ENCODE measurements around the gene TNF.

TNF gene

DNA sequence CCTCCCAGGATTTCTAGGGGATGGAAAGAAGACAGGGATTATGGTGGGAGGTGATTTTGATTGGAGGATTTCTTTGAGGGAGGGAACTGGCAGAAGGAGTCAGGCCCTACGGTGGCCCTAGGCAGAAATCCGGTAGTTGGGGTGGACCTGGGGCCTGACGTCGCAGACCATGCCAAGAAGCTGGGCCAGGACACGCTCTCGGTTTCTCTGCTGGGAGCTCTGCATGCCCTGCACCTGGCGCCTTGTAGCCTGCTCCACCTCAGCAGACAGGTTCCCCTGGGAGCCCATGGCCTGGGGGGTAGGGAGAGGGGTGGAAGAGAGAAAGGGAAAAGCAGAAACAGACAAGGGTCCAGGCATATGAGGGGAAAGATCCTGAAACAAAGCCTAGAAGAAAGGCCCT is 30.1 kb upstream of the TNF start:
- no peak for DNase-seq

- DNase-seq, result peak; percentile 54 to 85
Measured at GRCh38 chr6:31546339-31546957, 28.9 kb upstream of the TNF start, which contains the start of gene ATP6V1G2. TSS of gene ATP6V1G2 (minus strand) at chr6:31546608. CDS start at chr6:31546559, 49 bp downstream.

- peak; percentile 93 to 94 for DNase-seq
Measured at GRCh38 chr6:31546958-31547726, 28.2 kb upstream of the TNF start, which contains the start of gene NFKBIL1. TSS of gene NFKBIL1 (plus strand) at chr6:31547608. CDS start at chr6:31547695, 87 bp downstream.

- DNase-seq, result peak; percentile 34 to 60
Measured at GRCh38 chr6:31547727-31548543, 27.4 kb upstream of the TNF start.

DNA sequence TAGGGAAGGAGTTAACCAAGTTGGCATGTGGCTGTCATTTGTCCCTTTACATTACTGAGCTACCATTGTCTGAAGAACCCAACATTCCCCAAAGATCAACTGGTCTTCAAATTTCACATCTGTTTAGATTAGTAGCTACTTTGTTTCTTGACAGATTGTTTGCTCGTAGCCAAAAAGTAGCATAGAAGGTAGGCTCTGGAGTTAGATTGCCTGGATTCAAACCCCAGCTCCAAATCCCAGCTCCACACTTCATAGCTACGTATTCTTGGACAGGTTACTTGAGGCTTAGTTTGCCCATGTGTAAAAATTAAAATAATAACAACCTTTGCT is 26.9 kb upstream of the TNF start:
- DNase-seq, result no peak

- peak; percentile 85 to 89 for DNase-seq
Measured at GRCh38 chr6:31551371-31551770, 24.0 kb upstream of the TNF start.

DNA sequence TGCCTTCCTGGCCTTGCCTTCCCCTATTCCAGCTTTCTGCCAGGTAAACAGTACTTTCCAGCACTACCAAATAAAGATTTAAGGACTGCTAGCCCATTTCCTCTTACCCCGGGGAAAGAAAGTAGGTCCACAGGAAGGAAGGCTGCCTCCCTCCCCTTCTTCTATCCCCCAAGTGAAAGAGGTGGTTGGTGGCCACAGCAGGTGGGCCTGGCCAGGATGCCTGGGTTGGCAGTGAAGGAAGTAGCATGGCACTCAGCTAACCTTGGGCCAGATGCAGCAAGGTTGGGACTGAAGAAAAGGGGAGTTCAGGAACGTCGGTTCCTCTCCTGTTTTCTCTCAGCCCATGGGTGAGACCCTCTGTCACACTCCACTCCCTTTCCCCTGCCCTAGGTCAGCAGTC is 19.1 kb upstream of the TNF start:
- DNase-seq, result no peak

DNA sequence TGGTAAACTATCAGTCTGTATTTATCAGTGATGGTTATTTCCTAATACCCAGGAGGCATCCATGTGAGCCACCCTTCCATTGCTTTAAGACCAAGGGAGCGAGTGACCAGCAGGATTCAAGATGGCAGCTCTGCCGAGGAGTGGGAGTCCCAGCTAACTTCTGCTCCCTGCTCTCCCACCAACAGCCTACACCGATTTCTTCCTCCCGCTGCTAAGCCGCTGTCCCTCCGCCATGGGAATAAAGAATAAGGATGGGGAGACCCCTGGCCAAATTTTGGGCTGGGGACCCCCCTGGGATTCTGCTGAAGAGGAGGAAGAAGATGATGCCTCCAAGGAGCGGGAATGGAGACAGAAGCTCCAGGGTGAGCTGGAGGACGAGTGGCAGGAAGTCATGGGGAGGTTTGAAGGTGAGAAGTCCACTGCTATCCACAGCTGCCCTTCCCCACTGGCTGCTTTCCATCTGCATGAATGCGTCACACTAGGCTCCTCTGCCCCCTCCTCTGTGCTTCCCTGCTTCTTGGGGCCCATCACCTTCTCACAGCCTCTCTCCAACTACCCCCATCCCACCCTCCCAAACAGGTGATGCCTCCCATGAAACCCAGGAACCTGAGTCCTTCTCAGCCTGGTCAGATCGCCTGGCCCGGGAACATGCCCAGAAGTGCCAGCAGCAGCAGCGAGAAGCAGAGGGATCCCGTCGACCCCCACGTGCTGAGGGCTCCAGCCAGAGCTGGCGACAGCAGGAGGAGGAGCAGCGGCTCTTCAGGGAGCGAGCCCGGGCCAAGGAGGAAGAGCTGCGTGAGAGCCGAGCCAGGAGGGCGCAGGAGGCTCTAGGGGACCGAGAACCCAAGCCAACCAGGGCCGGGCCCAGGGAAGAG is 17.7 kb upstream of the TNF start:
- no peak for DNase-seq

- no peak for DNase-seq
Measured at GRCh38 chr6:31558318-31558625, 17.1 kb upstream of the TNF start.

DNA sequence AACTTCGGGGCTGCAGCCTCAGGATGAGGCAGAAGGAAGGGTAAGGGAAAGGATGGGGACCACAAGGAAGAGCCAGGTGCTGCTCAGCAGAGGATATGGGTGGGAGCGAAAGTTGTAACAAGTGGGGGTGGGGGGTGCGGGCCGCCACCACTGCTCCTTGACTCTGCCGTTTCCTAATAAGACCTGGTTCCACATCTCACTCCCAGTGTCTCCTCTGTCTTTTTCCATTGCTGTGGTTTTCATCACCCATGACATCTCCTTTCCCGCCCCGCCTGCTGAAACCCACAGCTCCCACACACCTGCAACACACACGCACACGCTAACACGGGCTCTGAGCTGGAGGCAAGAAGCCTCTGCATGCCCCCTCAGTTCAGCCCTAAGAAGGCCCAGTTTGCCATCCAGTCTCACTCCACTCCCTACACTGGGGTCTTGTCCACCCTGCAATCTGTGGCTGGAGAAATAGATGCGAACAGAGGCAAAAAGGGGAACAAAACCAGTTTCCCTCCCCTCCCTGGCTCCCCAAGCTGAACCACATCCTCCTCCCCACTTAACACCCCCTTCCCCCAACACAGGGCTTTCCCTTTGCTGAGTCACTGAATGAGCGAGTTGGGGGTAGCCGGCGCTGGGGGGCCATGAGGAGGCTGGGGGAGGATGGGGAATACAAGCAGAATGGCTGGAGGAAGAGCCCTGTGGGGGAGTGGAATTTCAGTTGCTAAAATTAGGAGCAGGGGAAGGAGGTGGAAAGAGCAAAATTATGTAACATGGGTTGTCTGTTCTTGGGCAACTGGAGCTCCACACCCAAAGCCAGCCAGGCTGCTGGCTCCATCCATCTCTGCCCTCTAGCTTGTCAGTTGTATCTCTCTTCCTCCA is 16.5 kb upstream of the TNF start:
- DNase-seq, result peak; percentile 98 to 99

DNA sequence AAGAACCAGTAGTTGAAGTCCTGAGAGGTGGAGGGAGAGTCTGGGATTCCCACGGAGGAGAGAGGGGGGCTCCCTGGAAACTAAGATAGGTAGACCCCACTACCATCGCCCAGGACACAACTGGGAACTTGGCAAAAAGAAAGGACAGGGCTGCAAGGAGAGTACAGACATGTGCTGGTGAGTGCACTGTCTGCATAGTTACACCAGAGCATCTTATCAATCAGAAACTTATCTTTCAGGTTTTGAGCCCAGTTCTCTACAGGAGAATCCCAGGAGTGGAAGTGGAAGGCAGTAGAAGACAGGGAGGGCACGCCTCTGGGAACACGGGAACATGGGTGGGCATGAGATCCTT is 15.8 kb upstream of the TNF start:
- no peak for DNase-seq

- peak; percentile 89 to 94 for DNase-seq
Measured at GRCh38 chr6:31559958-31560696, 15.2 kb upstream of the TNF start.

GRCh38 chr6:31560697-31561058 is 14.7 kb upstream of the TNF start:
- no peak for DNase-seq

DNA sequence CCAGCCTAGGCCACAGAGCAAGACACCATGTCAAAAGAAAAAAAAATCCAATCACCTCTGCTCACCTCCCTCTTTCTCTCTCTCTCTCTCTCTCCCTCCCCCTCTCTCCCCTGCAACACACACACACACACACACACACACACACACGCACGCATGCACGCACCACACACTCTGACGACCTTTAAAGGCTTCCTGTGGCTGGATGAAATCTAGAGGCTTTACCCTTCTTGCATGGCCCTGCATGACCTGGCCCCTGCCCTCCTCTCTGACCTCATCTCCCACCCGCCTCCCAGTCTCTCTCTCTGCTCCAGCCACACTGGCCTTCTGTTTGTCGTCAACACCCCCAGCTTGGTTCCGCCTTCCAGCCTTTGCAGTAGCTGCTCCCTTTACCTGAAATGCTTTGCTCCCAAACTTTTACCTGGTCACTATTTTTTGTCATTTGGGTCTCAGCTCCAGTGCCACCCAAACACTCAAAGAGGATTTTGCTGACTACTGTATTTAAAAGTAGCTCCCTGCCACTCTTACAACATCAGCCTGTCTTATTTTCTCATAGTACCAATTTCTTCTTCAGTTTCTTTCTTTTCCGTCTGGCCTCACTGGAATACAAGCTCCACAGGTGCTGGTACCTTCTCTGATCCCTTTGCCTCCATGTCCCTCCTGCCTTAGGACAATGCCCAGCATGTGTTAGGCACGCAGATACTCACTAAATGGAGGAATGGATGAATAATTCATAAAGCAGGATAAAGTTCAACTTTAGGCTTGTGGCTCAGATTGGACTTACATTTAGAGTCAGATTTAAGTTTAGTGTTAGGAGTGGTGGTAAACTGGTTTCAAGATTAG is 7.6 kb upstream of the TNF start:
- peak; percentile 62 to 79 for DNase-seq

DNA sequence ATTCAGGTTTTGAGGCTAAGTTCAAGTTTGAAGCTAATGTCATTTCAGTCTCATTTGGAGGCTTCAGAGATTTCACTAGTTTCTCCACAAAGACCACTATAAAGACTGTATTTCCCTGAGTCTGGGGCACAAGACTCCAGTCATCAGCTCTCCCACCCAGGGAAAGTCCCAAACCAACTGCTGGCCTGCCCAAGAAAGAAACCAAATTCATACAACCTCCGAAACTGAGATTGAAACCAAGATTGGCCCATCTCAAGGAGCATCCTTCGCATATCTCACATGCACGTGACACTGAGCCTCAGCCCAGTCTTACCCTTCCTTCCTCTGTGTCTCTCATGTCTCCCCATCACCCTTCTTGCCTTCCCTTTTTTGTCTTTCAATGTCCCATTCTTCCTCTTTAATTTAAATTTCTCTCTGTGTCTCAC is 6.8 kb upstream of the TNF start:
- peak; percentile 96 for DNase-seq

- DNase-seq, result no peak
Measured at GRCh38 chr6:31569861-31570536, 5.4 kb upstream of the TNF start.

- DNase-seq, result no peak
Measured at GRCh38 chr6:31572041-31572911, 3.1 kb upstream of the TNF start, which contains the start of gene LTA. TSS of gene LTA (plus strand) at chr6:31572289. CDS start at chr6:31572743, 454 bp downstream.

Measured in inflammatory macrophage treated with lipopolysaccharide for 1 hour (primary cell).